SJCRH30 (cell line): ENCODE measurements around the gene CFAP57. TPM values are rescaled to one million over a fixed set of nuclear protein-coding genes. Genes with fewer than 3 reads are reported as not detected.
A peak's percentile ranks its signal among the peaks of the same experiment; 100 is the strongest.
"Not testable (repeated sequence)": the region's sequence is repeated elsewhere in the genome, so short reads cannot be mapped to it uniquely, and the experiment has no call there.

Experiments used
- DNase-seq, 2 experiments: peaks; one replicate each; pipeline ENCODE4 v3.0.0-alpha.2; 2015 to 2020
- H3K27ac ChIP-seq: fragments of 250-450 bp; sonication (Bioruptor Pico); 2 replicates; pipeline ENCODE4 v1.5.1; 2020; ENCODE audit warnings: mild to moderate bottlenecking, moderate library complexity
- H3K27me3 ChIP-seq: fragments of 250-450 bp; sonication (Bioruptor Pico); 2 replicates; pipeline ENCODE4 v1.5.1; 2020; ENCODE audit warnings: mild to moderate bottlenecking, moderate library complexity
- H3K36me3 ChIP-seq: fragments of 250-450 bp; sonication (Bioruptor Pico); 2 replicates; pipeline ENCODE4 v1.5.1; 2020; ENCODE audit warnings: mild to moderate bottlenecking, moderate library complexity
- H3K4me1 ChIP-seq: fragments of 250-450 bp; sonication (Bioruptor Pico); 2 replicates; pipeline ENCODE4 v1.5.1; 2020; ENCODE audit warnings: mild to moderate bottlenecking, moderate library complexity
- H3K4me3 ChIP-seq: fragments of 250-450 bp; sonication (Bioruptor Pico); 2 replicates; pipeline ENCODE4 v1.5.1; 2020; ENCODE audit warnings: mild to moderate bottlenecking, moderate library complexity
- H3K9me3 ChIP-seq: fragments of 250-450 bp; sonication (Bioruptor Pico); replicated peaks from 2 replicates; pipeline ENCODE4 v1.5.1; 2020; ENCODE audit warnings: mild to moderate bottlenecking, moderate library complexity
- total RNA-seq: library from RNA; depleted of rRNA; stranded (reverse); fragments of >200 nt; shearing (Covaris generic); gene quantifications from 2 replicates; pipeline ENCODE4 v1.2.3, GENCODE V29; 2014; rRNA removed

The CFAP57 gene
- 0.04 TPM in 1 of 2 replicates, not detected in the other for total RNA-seq

DNA sequence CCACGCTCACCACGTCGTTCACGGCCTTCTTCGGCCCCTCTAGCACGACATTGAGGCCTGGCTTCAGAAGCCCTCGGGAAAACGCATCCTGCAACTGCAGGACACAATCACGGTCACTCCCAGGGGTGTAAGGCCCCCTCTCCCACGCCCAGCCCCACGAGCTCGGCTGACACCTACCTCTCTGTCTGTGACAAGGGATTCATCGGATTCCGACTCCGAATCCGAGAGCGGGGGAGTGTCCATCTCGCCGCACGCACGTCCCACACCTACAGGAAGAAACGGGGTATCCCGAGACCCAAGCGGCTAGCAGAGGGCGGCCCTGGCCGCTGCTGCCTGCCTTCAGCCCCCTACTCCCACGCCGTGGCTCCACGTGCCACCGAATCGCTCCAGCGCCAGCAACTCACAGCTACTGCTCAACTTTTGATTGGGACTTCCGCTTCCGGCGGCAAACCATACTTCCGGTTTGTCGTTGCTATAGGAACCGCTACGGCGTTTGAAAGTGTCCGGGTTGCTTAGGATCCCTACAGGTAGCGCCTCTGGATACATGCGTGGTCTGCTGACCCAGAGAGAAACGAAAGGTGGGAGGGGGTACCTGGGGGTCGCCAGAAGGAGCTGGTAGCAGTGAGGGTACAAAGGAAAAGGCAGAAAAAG lies at the start of gene CFAP57, which contains the start of gene EBNA1BP2:
TSS of gene CFAP57 (plus strand) at position 455 of the 651 bp plus-strand sequence. CDS start 424 bp downstream, outside the sequence.
TSS of gene EBNA1BP2 (minus strand) at position 415 of the 651 bp plus-strand sequence. CDS start at position 243, 172 bp downstream.
- peak; percentile 91 to 96 for DNase-seq
- Histone ChIP-seq H3K36me3 (peaks cover 18% of the 10 kb centered on the region), H3K4me3 (peak within 1 kb of the TSS; percentile 76), H3K27me3 (no peaks in the 10 kb centered on the region; the same call in 1 of the 2 replicates), H3K9me3 (no peaks in the 10 kb centered on the region; the same call in 1 of the 2 replicates), H3K4me1 (peaks cover 3% of the 10 kb centered on the region; the same call in 1 of the 2 replicates), H3K27ac (peak within 1 kb of the TSS; percentile 22)

DNA sequence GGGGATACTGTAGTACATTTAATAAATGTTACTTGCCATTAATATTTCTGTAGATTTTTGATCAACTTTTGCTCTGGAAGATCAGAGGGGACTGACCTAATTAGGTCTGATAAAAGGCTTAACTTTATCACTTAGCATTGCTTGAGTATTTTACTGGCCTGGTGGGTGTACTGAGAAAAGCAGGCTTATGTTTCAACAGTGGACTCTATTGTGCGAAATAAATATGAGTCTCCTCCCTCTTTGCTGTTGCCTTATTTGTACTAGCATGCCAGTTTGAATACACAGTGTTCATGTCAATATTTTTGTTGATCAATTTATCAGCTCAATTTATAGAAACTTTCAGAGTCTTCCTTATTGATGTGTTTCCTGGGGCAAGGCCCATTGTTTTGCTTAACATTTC lies 49.1 kb upstream of the CFAP57 start:
- Histone ChIP-seq H3K4me3 (no peak overlapping the region), H3K27ac (no peak overlapping the region), H3K27me3 (no peaks in the 10 kb centered on the region), H3K4me1 (no peaks in the 10 kb centered on the region), H3K36me3 (no peaks in the 10 kb centered on the region), H3K9me3 (no peaks in the 10 kb centered on the region; the same call in 1 of the 2 replicates)
- DNase-seq: no peak

DNA sequence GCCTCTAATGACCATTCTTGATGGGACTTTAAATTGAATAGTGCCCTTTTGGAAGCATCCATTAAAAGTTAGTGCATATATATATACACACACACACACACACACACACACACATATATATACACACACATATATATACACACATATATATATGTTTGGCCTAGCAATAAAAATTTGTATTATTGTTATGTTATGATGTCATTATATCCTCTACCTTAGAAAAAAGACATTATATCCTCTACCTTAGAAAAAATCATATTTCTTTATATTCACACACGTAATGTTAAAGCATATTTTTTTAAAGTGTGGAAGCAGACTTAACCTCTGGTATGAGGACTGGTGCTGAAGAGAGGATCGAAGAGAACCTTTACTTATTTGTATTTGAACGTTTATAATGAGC lies 43.3 kb upstream of the CFAP57 start:
- Histone ChIP-seq H3K36me3 (no peaks in the 10 kb centered on the region), H3K4me1 (no peaks in the 10 kb centered on the region), H3K4me3 (no peak overlapping the region), H3K27me3 (peaks cover 9% of the 10 kb centered on the region), H3K9me3 (no peaks in the 10 kb centered on the region; the same call in 1 of the 2 replicates), H3K27ac (no peak overlapping the region)
- no peak for DNase-seq

DNA sequence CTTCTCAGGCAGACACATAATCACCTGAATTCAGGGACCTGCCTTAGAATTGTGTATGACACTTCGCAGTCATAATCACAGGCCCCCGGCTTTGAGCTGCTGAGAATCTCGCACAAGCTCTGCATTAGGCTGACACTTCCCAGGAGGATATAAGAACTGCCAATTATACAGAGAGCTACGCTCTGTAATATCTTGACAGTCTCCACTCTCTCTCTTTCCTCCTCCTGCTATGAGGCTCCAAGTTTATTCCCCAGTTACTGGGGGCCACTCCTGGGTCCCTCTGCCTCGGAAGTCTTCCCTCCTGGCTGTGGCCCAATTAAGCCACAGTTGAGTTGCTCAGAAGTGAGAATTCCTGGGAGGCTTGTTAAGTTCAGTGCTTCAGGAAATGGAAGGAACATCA lies 42.7 kb upstream of the CFAP57 start:
- Histone ChIP-seq H3K27me3 (peaks cover 9% of the 10 kb centered on the region), H3K9me3 (no peaks in the 10 kb centered on the region; the same call in 1 of the 2 replicates), H3K27ac (no peak overlapping the region), H3K4me1 (no peaks in the 10 kb centered on the region), H3K36me3 (no peaks in the 10 kb centered on the region), H3K4me3 (no peak overlapping the region)
- no peak for DNase-seq

DNA sequence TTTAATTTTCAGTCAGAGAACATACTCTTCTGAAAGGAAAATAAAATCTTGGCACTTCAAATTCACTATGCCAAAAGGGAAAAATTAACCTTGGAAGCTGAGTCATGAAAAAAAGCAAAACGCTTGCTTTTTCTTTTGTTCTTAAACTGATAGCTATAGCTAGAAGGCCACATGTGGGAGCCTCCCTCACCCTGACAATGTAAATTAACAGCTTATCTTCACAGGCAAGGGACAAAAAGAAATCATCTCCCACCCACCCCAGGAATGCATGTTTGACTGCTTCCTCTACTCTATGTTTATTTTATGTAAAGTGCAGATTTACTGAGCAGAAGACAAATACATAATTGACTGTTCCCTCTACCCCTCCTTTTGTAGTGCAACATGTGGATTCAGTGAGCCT lies 38.1 kb upstream of the CFAP57 start:
- Histone ChIP-seq H3K9me3 (no peaks in the 10 kb centered on the region), H3K27me3 (peaks cover 9% of the 10 kb centered on the region), H3K27ac (no peak overlapping the region), H3K4me1 (no peaks in the 10 kb centered on the region), H3K4me3 (no peak overlapping the region), H3K36me3 (no peaks in the 10 kb centered on the region)
- DNase-seq: no peak

DNA sequence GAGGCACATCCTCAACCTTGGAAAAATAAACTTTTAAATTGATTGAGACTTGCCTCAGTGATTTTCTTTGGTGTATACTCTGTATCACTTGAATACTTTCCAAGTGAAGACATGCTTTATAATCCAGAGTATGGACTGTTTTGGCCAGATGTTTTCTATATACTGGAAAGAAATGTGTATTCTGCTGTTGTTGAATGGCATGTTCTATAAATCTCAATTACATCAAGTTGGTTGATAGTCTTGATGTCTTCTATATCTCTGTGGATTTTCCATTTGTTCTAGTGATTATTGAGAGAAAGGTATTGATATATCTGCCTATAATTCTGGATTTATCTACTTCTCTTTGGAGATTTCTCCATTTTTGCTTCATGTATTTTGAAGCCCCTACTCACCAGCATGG lies 37.5 kb upstream of the CFAP57 start:
- H3K4me3 ChIP-seq: no peak overlapping the region
- H3K27ac ChIP-seq: no peak overlapping the region
- no peak for DNase-seq
- H3K9me3 ChIP-seq: peaks cover under 1% of the 10 kb centered on the region; the same call in 1 of the 2 replicates
- peaks cover 9% of the 10 kb centered on the region; the same call in 1 of the 2 replicates for H3K27me3 ChIP-seq
- H3K4me1 ChIP-seq: no peaks in the 10 kb centered on the region
- no peaks in the 10 kb centered on the region for H3K36me3 ChIP-seq

DNA sequence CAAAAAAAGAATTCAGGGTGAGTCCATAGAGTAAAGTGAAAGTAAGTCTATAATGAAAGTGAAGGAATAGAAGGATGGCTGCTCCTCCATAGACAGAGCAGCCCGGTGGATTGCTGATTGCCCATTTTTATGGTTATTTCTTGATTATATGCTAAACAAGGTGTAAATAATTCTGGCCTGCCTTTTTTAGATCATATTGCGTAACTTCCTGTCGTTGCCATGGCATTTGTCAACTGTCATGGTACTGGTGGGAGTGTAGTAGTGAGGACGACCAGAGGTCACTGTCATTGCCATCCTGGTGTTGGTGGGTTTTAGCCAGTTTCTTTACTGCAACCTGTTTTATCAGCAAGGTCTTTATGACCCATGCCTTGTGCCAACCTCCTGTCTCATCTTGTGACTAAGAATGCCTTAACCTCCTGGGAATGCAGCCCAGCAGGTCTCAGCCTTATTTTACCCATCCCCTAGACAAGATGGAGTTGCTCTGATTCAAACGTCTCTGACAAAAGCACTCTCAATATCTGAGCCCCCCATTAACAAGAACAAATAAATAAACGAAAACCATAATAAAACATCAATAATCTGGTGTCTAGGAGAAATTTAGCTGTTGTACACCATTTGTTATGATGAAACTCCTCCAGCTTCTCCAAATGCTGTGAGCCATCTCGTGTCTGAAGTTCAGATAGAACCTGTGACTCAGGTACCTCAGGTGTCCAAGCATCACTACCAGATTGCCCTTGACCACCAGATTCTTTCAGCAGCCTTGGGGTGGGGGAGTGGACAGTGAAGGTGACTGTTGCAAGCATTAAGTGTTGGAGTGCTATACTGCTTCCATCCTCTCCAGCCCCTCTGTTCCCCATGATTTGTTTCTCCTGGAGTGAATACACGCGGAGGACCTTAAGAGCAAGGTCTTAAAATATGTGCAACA lies 36.0 kb upstream of the CFAP57 start:
- no peak for DNase-seq
- peaks cover 9% of the 10 kb centered on the region; the same call in 1 of the 2 replicates for H3K27me3 ChIP-seq
- no peak overlapping the region for H3K27ac ChIP-seq
- H3K9me3 ChIP-seq: peaks cover 12% of the 10 kb centered on the region; the same call in 1 of the 2 replicates
- H3K4me3 ChIP-seq: no peak overlapping the region
- H3K4me1 ChIP-seq: no peaks in the 10 kb centered on the region
- H3K36me3 ChIP-seq: no peaks in the 10 kb centered on the region

DNA sequence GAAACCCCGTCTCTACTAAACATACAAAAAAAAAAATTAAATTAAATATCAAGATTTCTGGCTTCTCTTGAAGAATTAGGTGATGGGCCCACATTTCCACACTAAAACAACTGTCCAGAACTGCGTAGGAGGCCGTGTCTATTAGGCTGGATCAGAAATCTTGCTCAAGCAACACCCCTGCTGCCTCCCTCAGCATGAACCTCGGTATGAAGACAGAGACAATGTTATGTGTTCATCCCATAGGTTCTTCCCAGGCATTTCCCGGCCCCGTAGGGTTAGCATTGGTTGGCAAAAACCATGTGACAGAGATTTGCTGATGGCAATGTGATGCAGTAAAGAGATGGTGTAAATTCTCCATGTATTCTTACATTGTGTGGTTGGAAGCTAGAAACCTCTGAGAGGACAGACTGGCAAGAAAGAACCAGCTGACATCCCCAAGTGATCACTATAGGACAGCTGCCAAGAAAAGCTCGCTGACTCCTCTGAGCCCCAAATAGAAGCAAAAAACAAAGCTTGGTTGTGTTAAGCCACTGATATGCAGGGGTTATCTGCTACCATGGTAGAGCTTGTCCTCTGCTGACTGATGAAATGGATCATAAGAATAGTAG lies 34.6 kb upstream of the CFAP57 start:
- H3K27ac ChIP-seq: no peak overlapping the region
- peaks cover 9% of the 10 kb centered on the region; the same call in 1 of the 2 replicates for H3K27me3 ChIP-seq
- H3K4me1 ChIP-seq: no peaks in the 10 kb centered on the region
- H3K9me3 ChIP-seq: peaks cover 12% of the 10 kb centered on the region; the same call in 1 of the 2 replicates
- no peak overlapping the region for H3K4me3 ChIP-seq
- DNase-seq: peak; percentile 24 to 55
- H3K36me3 ChIP-seq: no peaks in the 10 kb centered on the region

DNA sequence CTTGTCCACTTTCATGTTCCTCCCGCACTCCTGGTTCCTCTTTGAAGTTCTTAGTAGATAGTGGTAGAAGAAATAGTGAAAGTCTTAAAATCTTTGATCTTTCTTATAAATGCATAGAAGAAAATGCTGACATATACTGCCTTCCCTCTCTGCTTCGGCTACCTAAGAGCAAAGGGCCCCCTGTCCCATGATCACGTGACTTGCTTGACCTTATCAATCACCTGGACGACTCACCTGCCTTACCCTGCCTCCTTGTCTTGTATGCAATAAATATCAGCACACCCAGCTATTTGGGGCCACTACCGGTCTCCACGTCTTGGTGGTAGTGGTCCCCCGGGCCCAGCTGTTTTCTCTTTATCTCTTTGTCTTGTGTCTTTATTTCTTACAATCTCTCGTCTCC lies 32.8 kb upstream of the CFAP57 start:
- not testable (repeated sequence) for H3K4me3 ChIP-seq, H3K27ac ChIP-seq, H3K4me1 ChIP-seq, DNase-seq, H3K36me3 ChIP-seq, H3K27me3 ChIP-seq
- H3K9me3 ChIP-seq: peaks cover 12% of the 10 kb centered on the region; the same call in 1 of the 2 replicates

DNA sequence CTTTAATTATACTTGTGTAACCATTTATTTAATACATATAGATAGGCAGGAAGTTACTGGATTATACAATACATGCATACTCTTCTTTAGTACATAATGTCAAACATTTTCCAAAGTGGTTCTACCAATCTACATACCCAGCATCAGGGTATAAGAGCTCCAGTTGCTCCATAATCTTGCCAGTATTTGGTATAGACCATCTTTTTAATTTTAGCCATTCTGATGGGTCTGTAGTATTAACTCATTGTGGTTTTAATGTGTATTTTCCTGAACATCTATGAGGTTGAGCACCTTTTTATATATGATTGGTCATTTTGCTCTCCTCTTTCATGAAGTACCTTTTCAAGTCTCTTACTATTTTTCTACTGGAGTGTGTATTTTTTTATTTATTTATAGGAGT lies 32.1 kb upstream of the CFAP57 start:
- no peaks in the 10 kb centered on the region for H3K4me1 ChIP-seq
- no peak overlapping the region for H3K4me3 ChIP-seq
- DNase-seq: no peak
- no peaks in the 10 kb centered on the region for H3K27me3 ChIP-seq
- H3K27ac ChIP-seq: no peak overlapping the region
- H3K9me3 ChIP-seq: peaks cover 12% of the 10 kb centered on the region; the same call in 1 of the 2 replicates
- no peaks in the 10 kb centered on the region for H3K36me3 ChIP-seq

DNA sequence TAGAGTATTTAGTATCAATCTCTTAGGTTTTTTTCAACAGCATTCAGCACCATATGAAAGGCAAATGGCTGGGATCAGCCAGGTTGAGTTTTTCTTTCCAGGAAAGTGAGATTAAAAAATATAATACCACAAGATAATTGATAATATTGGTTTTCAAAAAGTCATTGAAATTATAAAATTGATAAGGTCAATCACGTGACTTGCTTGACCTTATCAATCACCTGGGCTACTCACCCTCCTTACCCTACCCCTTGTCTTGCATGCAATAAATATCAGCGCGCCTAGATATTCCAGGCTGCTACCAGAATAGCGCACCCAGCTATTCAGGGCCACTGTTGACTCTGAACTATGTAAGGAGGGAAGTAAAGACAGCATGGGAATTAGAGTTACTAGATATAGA lies 31.5 kb upstream of the CFAP57 start:
- H3K27ac ChIP-seq: no peak overlapping the region
- no peaks in the 10 kb centered on the region for H3K4me1 ChIP-seq
- no peak for DNase-seq
- H3K9me3 ChIP-seq: peaks cover 12% of the 10 kb centered on the region; the same call in 1 of the 2 replicates
- H3K36me3 ChIP-seq: no peaks in the 10 kb centered on the region
- no peak overlapping the region for H3K4me3 ChIP-seq
- H3K27me3 ChIP-seq: no peaks in the 10 kb centered on the region

DNA sequence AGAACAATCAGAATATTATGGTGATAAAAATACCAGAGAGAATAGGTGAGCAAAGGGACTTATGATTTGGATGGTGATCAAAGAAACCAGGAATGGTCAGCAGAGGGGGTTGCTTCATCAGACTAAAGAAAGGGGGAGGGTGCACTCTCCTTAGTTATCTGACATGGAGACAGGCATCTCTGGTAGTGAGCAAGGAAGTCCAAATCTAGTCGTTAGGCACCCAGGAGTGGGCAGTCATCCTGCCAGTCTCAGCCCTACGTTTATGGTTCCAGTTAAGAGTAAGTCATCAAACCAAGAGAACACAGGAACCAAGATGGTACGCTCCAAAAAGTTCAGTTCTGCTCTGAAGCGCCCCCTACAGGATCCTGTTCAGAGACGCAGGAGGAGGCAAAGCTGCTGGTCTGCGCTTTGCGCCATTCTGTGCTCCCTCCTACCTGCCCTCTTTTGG lies 28.7 kb upstream of the CFAP57 start:
- Histone ChIP-seq H3K36me3 (no peaks in the 10 kb centered on the region), H3K4me3 (no peak overlapping the region), H3K27me3 (0 out of 2 replicates have a peak, but pooled peaks cover 3% of the 10 kb centered on the region), H3K9me3 (peaks cover 12% of the 10 kb centered on the region; the same call in 1 of the 2 replicates), H3K27ac (no peak overlapping the region), H3K4me1 (no peaks in the 10 kb centered on the region)
- DNase-seq: peak in 1 of 2 experiments; percentile 32

DNA sequence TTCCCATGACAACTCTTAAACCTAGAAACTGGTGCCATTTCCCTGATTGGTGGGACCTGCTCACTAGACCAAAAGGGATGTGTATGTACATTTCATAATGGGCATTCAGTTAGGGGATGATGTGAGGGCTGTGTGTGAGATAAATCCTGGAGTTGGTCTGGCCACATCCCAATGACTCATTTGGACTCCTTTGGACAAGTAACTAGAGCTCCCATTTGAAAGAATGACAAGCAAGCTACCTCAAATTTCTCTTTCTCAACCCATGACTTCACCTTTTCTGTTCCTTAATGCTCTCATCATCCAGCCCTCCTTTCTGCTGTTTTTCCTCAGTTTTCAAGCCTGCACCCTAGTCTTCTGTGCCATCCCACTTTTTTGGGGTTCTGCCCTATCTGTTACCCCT lies 27.9 kb upstream of the CFAP57 start:
- Histone ChIP-seq H3K27ac (no peak overlapping the region), H3K27me3 (0 out of 2 replicates have a peak, but pooled peaks cover 3% of the 10 kb centered on the region), H3K36me3 (no peaks in the 10 kb centered on the region), H3K4me3 (no peak overlapping the region), H3K9me3 (peaks cover 12% of the 10 kb centered on the region; the same call in 1 of the 2 replicates), H3K4me1 (no peaks in the 10 kb centered on the region)
- DNase-seq: no peak

DNA sequence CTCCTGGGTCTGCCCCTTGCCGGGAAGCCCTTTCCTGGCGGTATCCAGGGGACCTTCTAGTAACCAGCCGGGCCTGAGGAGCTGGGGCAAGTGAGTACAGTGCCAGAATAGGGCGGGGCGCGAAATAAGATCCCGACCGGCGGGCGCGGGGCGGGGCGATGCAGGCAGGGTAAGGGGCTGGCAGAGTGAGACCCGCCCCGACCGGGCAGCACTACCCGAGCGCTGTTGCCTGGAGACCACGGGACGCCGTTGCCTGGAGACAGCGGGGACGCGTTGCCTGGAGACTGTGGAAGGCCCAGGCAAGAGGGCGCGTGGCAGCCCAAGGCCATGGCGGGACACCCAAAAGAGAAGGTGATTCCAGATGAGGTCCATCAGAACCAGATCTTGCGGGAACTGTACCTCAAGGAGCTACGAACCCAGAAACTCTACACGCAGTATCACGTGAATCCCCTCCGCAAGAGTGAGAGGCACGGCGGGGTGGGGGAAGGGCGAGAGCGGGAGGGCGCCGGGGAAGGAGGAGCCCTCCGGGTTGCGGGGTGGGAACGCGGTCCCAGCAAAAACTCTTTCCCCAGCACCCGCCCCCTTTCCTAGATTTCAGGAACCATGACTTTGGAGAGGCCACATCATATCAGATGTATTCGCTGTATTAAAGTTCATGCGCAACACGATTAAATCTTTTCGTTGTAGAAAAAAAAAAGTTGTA lies 24.4 kb upstream of the CFAP57 start:
- no peak overlapping the region for H3K27ac ChIP-seq
- peak; percentile 88 for DNase-seq
- H3K36me3 ChIP-seq: no peaks in the 10 kb centered on the region
- H3K4me1 ChIP-seq: no peaks in the 10 kb centered on the region
- H3K27me3 ChIP-seq: 0 out of 2 replicates have a peak, but pooled peaks cover 3% of the 10 kb centered on the region
- H3K9me3 ChIP-seq: no peaks in the 10 kb centered on the region
- H3K4me3 ChIP-seq: peak overlapping the region; percentile 15
